ENCODE data around the gene ATP6AP1.
A peak's percentile ranks its signal among the peaks of the same experiment; 100 is the strongest.

Gene ATP6AP1

GRCh38 chrX:154441984-154442707, 13.7 kb downstream of the ATP6AP1 start:
- H3K4me3 ChIP-seq (ENCODE audit: low read length in 2 of 2): no peak overlapping the region
- peak overlapping the region; percentile 2 for H3K27ac ChIP-seq (ENCODE audit: low read length)
- peaks cover 0 to 9% of the 10 kb centered on the region in 2 donors for H3K27me3 ChIP-seq (ENCODE audit: control insufficient read depth in 1 of 2, insufficient read depth in 2 of 2, low read length in 2 of 2)
- peaks cover 10 to 11% of the 10 kb centered on the region in 2 donors for H3K36me3 ChIP-seq (ENCODE audit: control insufficient read depth in 2 of 2, insufficient read depth in 2 of 2, low read length in 2 of 2)
- H3K9me3 ChIP-seq (ENCODE audit: control insufficient read depth in 2 of 2, low read length in 2 of 2): no peaks in the 10 kb centered on the region
- no peak overlapping the region for H3K9ac ChIP-seq (ENCODE audit: low read length in 2 of 2)
- H3K4me1 ChIP-seq (ENCODE audit: control insufficient read depth, insufficient read depth, low read length): peaks cover 39% of the 10 kb centered on the region

GRCh38 chrX:154443479-154443910, 15.0 kb downstream of the ATP6AP1 start:
- Histone ChIP-seq H3K9me3 (ENCODE audit: control insufficient read depth in 2 of 2, low read length in 2 of 2) (no peaks in the 10 kb centered on the region), H3K36me3 (ENCODE audit: control insufficient read depth in 2 of 2, insufficient read depth in 2 of 2, low read length in 2 of 2) (peaks cover 12 to 15% of the 10 kb centered on the region in 2 donors), H3K27ac (ENCODE audit: low read length) (peak overlapping the region; percentile 62), H3K4me1 (ENCODE audit: control insufficient read depth, insufficient read depth, low read length) (peaks cover 32% of the 10 kb centered on the region), H3K9ac (ENCODE audit: low read length in 2 of 2) (peak overlapping the region; percentile 21 to 53), H3K4me3 (ENCODE audit: low read length in 2 of 2) (peak overlapping the region in 1 of 2 donors; percentile 62), H3K27me3 (ENCODE audit: control insufficient read depth in 1 of 2, insufficient read depth in 2 of 2, low read length in 2 of 2) (peaks cover 0 to 6% of the 10 kb centered on the region in 2 donors)

- Histone ChIP-seq H3K4me3 (ENCODE audit: low read length in 2 of 2) (peak within 1 kb of the TSS; percentile 57 to 69), H3K9ac (ENCODE audit: low read length in 2 of 2) (peak within 1 kb of the TSS; percentile 69 to 76), H3K27me3 (ENCODE audit: control insufficient read depth in 1 of 2, insufficient read depth in 2 of 2, low read length in 2 of 2) (peaks cover 0 to 6% of the 10 kb centered on the region in 2 donors), H3K9me3 (ENCODE audit: control insufficient read depth in 2 of 2, low read length in 2 of 2) (no peaks in the 10 kb centered on the region), H3K27ac (ENCODE audit: low read length) (peak within 1 kb of the TSS; percentile 62), H3K36me3 (ENCODE audit: control insufficient read depth in 2 of 2, insufficient read depth in 2 of 2, low read length in 2 of 2) (peaks cover 17 to 21% of the 10 kb centered on the region in 2 donors), H3K4me1 (ENCODE audit: control insufficient read depth, insufficient read depth, low read length) (peaks cover 26% of the 10 kb centered on the region)
Measured at GRCh38 chrX:154443992-154444754, 15.7 kb downstream of the ATP6AP1 start, which contains the start of gene FAM50A. Gene FAM50A, plus strand, starts transcription at chrX:154444141. Its CDS starts 95 bp downstream, at chrX:154444236.

- H3K9ac ChIP-seq (ENCODE audit: low read length in 2 of 2): peak overlapping the region; percentile 69 to 76
- H3K9me3 ChIP-seq (ENCODE audit: control insufficient read depth in 2 of 2, low read length in 2 of 2): no peaks in the 10 kb centered on the region
- H3K27ac ChIP-seq (ENCODE audit: low read length): peak overlapping the region; percentile 41
- peaks cover 26% of the 10 kb centered on the region for H3K4me1 ChIP-seq (ENCODE audit: control insufficient read depth, insufficient read depth, low read length)
- peak overlapping the region; percentile 57 to 69 for H3K4me3 ChIP-seq (ENCODE audit: low read length in 2 of 2)
- peaks cover 0 to 6% of the 10 kb centered on the region in 2 donors for H3K27me3 ChIP-seq (ENCODE audit: control insufficient read depth in 1 of 2, insufficient read depth in 2 of 2, low read length in 2 of 2)
- H3K36me3 ChIP-seq (ENCODE audit: control insufficient read depth in 2 of 2, insufficient read depth in 2 of 2, low read length in 2 of 2): peaks cover 22% of the 10 kb centered on the region in 2 donors
Measured at GRCh38 chrX:154444755-154445246, 16.3 kb downstream of the ATP6AP1 start.

GRCh38 chrX:154445776-154446175, 17.3 kb downstream of the ATP6AP1 start:
- Histone ChIP-seq H3K27me3 (ENCODE audit: control insufficient read depth in 1 of 2, insufficient read depth in 2 of 2, low read length in 2 of 2) (peaks cover 0 to 6% of the 10 kb centered on the region in 2 donors), H3K9me3 (ENCODE audit: control insufficient read depth in 2 of 2, low read length in 2 of 2) (no peaks in the 10 kb centered on the region), H3K4me1 (ENCODE audit: control insufficient read depth, insufficient read depth, low read length) (peaks cover 22% of the 10 kb centered on the region), H3K4me3 (ENCODE audit: low read length in 2 of 2) (no peak overlapping the region), H3K36me3 (ENCODE audit: control insufficient read depth in 2 of 2, insufficient read depth in 2 of 2, low read length in 2 of 2) (peaks cover 17 to 27% of the 10 kb centered on the region in 2 donors), H3K9ac (ENCODE audit: low read length in 2 of 2) (no peak overlapping the region), H3K27ac (ENCODE audit: low read length) (no peak overlapping the region)

GRCh38 chrX:154446430-154446829, 18.0 kb downstream of the ATP6AP1 start:
- no peak overlapping the region for H3K4me3 ChIP-seq (ENCODE audit: low read length in 2 of 2)
- H3K9ac ChIP-seq (ENCODE audit: low read length in 2 of 2): no peak overlapping the region
- no peaks in the 10 kb centered on the region for H3K9me3 ChIP-seq (ENCODE audit: control insufficient read depth in 2 of 2, low read length in 2 of 2)
- H3K27me3 ChIP-seq (ENCODE audit: control insufficient read depth in 1 of 2, insufficient read depth in 2 of 2, low read length in 2 of 2): peaks cover 0 to 6% of the 10 kb centered on the region in 2 donors
- peaks cover 17 to 27% of the 10 kb centered on the region in 2 donors for H3K36me3 ChIP-seq (ENCODE audit: control insufficient read depth in 2 of 2, insufficient read depth in 2 of 2, low read length in 2 of 2)
- H3K4me1 ChIP-seq (ENCODE audit: control insufficient read depth, insufficient read depth, low read length): peaks cover 21% of the 10 kb centered on the region
- H3K27ac ChIP-seq (ENCODE audit: low read length): no peak overlapping the region

GRCh38 chrX:154448484-154448883, 20.0 kb downstream of the ATP6AP1 start:
- H3K36me3 ChIP-seq (ENCODE audit: control insufficient read depth in 2 of 2, insufficient read depth in 2 of 2, low read length in 2 of 2): peaks cover 14 to 24% of the 10 kb centered on the region in 2 donors
- H3K4me1 ChIP-seq (ENCODE audit: control insufficient read depth, insufficient read depth, low read length): peaks cover 20% of the 10 kb centered on the region
- peaks cover 0 to 4% of the 10 kb centered on the region in 2 donors for H3K27me3 ChIP-seq (ENCODE audit: control insufficient read depth in 1 of 2, insufficient read depth in 2 of 2, low read length in 2 of 2)
- H3K9ac ChIP-seq (ENCODE audit: low read length in 2 of 2): no peak overlapping the region
- H3K4me3 ChIP-seq (ENCODE audit: low read length in 2 of 2): no peak overlapping the region
- H3K27ac ChIP-seq (ENCODE audit: low read length): no peak overlapping the region
- no peaks in the 10 kb centered on the region for H3K9me3 ChIP-seq (ENCODE audit: control insufficient read depth in 2 of 2, low read length in 2 of 2)

GRCh38 chrX:154449618-154450017, 21.1 kb downstream of the ATP6AP1 start:
- Histone ChIP-seq H3K27ac (ENCODE audit: low read length) (no peak overlapping the region), H3K9ac (ENCODE audit: low read length in 2 of 2) (no peak overlapping the region), H3K27me3 (ENCODE audit: control insufficient read depth in 1 of 2, insufficient read depth in 2 of 2, low read length in 2 of 2) (peaks cover 0 to 4% of the 10 kb centered on the region in 2 donors), H3K36me3 (ENCODE audit: control insufficient read depth in 2 of 2, insufficient read depth in 2 of 2, low read length in 2 of 2) (peaks cover 14 to 24% of the 10 kb centered on the region in 2 donors), H3K4me1 (ENCODE audit: control insufficient read depth, insufficient read depth, low read length) (peaks cover 16% of the 10 kb centered on the region), H3K9me3 (ENCODE audit: control insufficient read depth in 2 of 2, low read length in 2 of 2) (no peaks in the 10 kb centered on the region), H3K4me3 (ENCODE audit: low read length in 2 of 2) (no peak overlapping the region)

GRCh38 chrX:154450312-154450711, 21.8 kb downstream of the ATP6AP1 start:
- no peaks in the 10 kb centered on the region for H3K9me3 ChIP-seq (ENCODE audit: control insufficient read depth in 2 of 2, low read length in 2 of 2)
- peaks cover 9% of the 10 kb centered on the region for H3K4me1 ChIP-seq (ENCODE audit: control insufficient read depth, insufficient read depth, low read length)
- H3K27ac ChIP-seq (ENCODE audit: low read length): no peak overlapping the region
- peaks cover 0 to 2% of the 10 kb centered on the region in 2 donors for H3K27me3 ChIP-seq (ENCODE audit: control insufficient read depth in 1 of 2, insufficient read depth in 2 of 2, low read length in 2 of 2)
- no peak overlapping the region for H3K4me3 ChIP-seq (ENCODE audit: low read length in 2 of 2)
- H3K9ac ChIP-seq (ENCODE audit: low read length in 2 of 2): no peak overlapping the region
- H3K36me3 ChIP-seq (ENCODE audit: control insufficient read depth in 2 of 2, insufficient read depth in 2 of 2, low read length in 2 of 2): peaks cover 14 to 24% of the 10 kb centered on the region in 2 donors

- Histone ChIP-seq H3K27ac (ENCODE audit: low read length) (no peak overlapping the region), H3K27me3 (ENCODE audit: control insufficient read depth in 1 of 2, insufficient read depth in 2 of 2, low read length in 2 of 2) (peaks cover 0 to 2% of the 10 kb centered on the region in 2 donors), H3K4me1 (ENCODE audit: control insufficient read depth, insufficient read depth, low read length) (no peaks in the 10 kb centered on the region), H3K9me3 (ENCODE audit: control insufficient read depth in 2 of 2, low read length in 2 of 2) (no peaks in the 10 kb centered on the region), H3K36me3 (ENCODE audit: control insufficient read depth in 2 of 2, insufficient read depth in 2 of 2, low read length in 2 of 2) (peaks cover 11 to 20% of the 10 kb centered on the region in 2 donors), H3K4me3 (ENCODE audit: low read length in 2 of 2) (no peak overlapping the region), H3K9ac (ENCODE audit: low read length in 2 of 2) (no peak overlapping the region)
Measured at GRCh38 chrX:154452823-154453222, 24.3 kb downstream of the ATP6AP1 start.

Measured in stomach smooth muscle (tissue), 2 donors.